Tibial nerve (tissue), 4 donors: ENCODE results near the gene PCF11.

Experiments
- CTCF ChIP-seq, 5 experiments: fragments of 200-600 bp in 3 of 5; fragments of 450-650 bp in 2 of 5; sonication (generic) in 3 of 5; IDR thresholded peaks; one replicate each; pipeline ENCODE4 v1.5.1; 2016 to 2019; ENCODE audit warnings: antibody characterized with exemption in 5 of 5, mild to moderate bottlenecking in 3 of 5, moderate library complexity in 2 of 5
- EP300 ChIP-seq, 2 donors: sonication (generic); formaldehyde crosslinking; IDR thresholded peaks; one replicate each; pipeline ENCODE4 v1.6.1; 2017; ENCODE audit warnings: antibody characterized with exemption in 2 of 2, mild to moderate bottlenecking in 1 of 2
- POLR2A ChIP-seq, 2 donors: fragments of 450-650 bp; IDR thresholded peaks; one replicate each; pipeline ENCODE4 v1.6.1; 2017; ENCODE audit warnings: antibody characterized with exemption in 2 of 2, mild to moderate bottlenecking in 2 of 2, moderate library complexity in 2 of 2

- no peak for TF ChIP-seq CTCF (IDR thresholded peaks at IDR 0.05)
- no peak for TF ChIP-seq POLR2A (IDR thresholded peaks at IDR 0.05)
- TF ChIP-seq EP300 (IDR thresholded peaks at IDR 0.05): no peak
Measured at GRCh38 chr11:83191986-83192385, 35.1 kb downstream of the PCF11 start.
